GM21367 (cell line): ENCODE data around the gene METTL26.

Experiments
- ATAC-seq: cut with Tn5 transposase; IDR thresholded peaks from one replicate; pipeline ENCODE4 v1.9.1; 2021; ENCODE audit not compliant: unreplicated experiment

The METTL26 gene

GRCh38 chr16:636206-637080 lies at the start of gene METTL26:
METTL26 (minus strand) TSS chr16:636305; CDS start chr16:636290, 15 bp downstream.
- ATAC-seq = peak; percentile 62

- no peak for ATAC-seq
These were observed 49.0 kb upstream of the METTL26 start for GRCh38 chr16:684961-685696.

GRCh38 chr16:684071-684794 lies 48.1 kb upstream of the METTL26 start, which contains the start of gene JMJD8:
JMJD8 (minus strand) TSS chr16:684334; CDS start chr16:684319, 15 bp downstream.
- peak; percentile 56 for ATAC-seq

- ATAC-seq = no peak
These were observed 47.4 kb upstream of the METTL26 start for GRCh38 chr16:683396-684070.

GRCh38 chr16:682493-683395 lies 46.6 kb upstream of the METTL26 start:
- ATAC-seq = no peak

GRCh38 chr16:681746-682427 lies 45.8 kb upstream of the METTL26 start:
- no peak for ATAC-seq

- ATAC-seq = no peak
These were observed 45.1 kb upstream of the METTL26 start for GRCh38 chr16:680967-681745.

GRCh38 chr16:680625-680945 lies 44.5 kb upstream of the METTL26 start:
- no peak for ATAC-seq

- no peak for ATAC-seq
These were observed 43.9 kb upstream of the METTL26 start, which contains the start of gene STUB1 for GRCh38 chr16:679814-680624. STUB1 (plus strand) TSS chr16:680410; CDS start chr16:680526, 116 bp downstream.

- ATAC-seq = no peak
These were observed 43.0 kb upstream of the METTL26 start for GRCh38 chr16:678858-679813.

- no peak for ATAC-seq
These were observed 42.2 kb upstream of the METTL26 start for GRCh38 chr16:678209-678857.

GRCh38 chr16:677316-678190 lies 41.4 kb upstream of the METTL26 start:
- ATAC-seq = no peak

GRCh38 chr16:676913-677312 lies 40.8 kb upstream of the METTL26 start:
- no peak for ATAC-seq

- no peak for ATAC-seq
These were observed 40.4 kb upstream of the METTL26 start for GRCh38 chr16:676565-676902.

- ATAC-seq = no peak
These were observed 39.9 kb upstream of the METTL26 start for GRCh38 chr16:675884-676564.
